HG03521 (cell line): ENCODE measurements around the gene SLC12A7.
"Not testable (repeated sequence)": the region's sequence is repeated elsewhere in the genome, so short reads cannot be mapped to it uniquely, and the experiment has no call there.

ENCODE experiments used
- ATAC-seq: cut with Tn5 transposase; IDR thresholded peaks from one replicate; pipeline ENCODE4 v1.9.1; 2021; ENCODE audit warnings: mild to moderate bottlenecking, moderate library complexity; ENCODE audit not compliant: unreplicated experiment

SLC12A7 gene

DNA sequence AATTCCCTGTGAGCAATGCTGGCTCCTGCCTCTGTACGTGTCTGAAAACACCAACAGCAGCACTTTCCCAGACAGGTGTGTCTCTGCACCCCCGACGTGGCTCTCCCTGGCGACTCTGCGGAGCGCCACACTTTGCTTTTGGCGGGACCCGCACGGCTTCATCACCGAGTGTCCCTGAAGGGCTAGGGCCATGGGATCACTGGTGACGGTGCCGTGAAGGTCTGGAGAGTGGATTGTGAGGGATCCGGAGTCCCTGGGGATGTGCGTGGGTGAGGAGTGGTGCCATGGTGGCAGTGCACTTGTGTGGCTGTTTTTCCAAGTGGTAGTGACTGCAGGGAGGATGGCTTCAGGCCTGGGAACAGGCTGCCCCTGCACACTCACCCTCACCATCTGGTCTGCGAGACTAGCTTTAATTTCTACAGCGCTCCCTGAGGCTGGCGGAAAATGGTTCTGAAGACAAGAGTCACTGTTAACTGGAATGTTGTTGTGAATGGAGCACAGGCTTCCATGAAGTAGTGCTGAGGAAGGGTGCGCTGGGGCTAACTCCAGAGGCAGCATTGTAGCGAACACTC lies 100.0 kb downstream of the SLC12A7 start:
- ATAC-seq: no peak

DNA sequence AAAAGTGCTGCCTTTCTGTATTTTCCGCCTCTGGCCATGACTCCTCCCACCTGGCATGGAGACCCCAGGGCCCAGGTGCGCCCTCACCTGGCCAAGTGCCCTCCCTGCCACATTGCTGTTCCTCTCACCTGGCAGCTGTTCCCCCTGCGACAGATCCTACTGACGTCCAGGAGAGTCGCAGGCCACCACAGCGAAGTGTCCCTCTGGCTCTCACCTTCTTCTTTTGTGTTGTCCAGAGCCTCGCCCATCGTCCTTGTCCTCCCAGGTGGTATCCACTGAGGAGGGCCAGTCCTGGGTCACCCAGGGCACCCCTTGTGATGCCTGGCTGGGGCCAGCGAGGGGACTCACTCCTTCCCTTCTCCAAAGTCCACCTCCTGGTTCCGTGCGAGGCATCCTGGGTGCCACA lies 100.6 kb downstream of the SLC12A7 start:
- ATAC-seq: no peak

DNA sequence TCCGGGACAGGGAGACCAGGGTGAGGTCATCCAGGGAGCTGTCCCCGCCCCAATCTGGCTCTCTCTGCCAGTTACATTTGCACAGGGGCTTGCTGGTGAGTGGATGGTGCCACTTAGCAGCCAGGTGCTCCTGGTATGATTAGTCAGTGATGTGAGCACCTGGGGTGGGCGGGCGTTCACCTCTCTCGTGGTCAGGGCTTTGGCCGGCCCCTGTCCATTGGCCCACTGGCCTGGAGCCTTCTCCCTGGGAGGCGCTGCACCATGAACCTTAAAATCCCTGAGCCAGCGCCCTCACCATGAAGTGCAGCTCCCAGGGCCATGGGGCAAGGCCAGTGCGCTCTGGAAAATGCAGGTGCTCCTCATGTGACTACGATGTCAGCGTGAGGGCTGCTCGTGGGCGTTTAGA lies 101.2 kb downstream of the SLC12A7 start:
- no peak for ATAC-seq

DNA sequence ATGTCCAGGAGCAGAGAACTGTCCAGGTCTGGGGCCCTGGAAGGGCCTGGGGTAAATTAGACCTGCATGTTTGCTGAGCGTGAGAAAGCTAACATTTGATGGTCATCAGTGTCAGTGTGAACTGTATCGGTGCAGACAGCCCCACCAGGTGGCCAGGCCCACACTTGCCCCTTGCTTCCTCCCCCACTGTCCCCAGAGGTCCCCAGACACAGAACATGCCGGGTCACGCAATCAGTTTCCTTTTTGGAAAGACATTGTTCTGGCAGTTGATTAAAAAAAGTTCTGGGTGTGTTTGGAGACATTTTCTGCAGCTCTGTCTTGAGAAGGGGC lies 101.7 kb downstream of the SLC12A7 start:
- ATAC-seq: no peak

DNA sequence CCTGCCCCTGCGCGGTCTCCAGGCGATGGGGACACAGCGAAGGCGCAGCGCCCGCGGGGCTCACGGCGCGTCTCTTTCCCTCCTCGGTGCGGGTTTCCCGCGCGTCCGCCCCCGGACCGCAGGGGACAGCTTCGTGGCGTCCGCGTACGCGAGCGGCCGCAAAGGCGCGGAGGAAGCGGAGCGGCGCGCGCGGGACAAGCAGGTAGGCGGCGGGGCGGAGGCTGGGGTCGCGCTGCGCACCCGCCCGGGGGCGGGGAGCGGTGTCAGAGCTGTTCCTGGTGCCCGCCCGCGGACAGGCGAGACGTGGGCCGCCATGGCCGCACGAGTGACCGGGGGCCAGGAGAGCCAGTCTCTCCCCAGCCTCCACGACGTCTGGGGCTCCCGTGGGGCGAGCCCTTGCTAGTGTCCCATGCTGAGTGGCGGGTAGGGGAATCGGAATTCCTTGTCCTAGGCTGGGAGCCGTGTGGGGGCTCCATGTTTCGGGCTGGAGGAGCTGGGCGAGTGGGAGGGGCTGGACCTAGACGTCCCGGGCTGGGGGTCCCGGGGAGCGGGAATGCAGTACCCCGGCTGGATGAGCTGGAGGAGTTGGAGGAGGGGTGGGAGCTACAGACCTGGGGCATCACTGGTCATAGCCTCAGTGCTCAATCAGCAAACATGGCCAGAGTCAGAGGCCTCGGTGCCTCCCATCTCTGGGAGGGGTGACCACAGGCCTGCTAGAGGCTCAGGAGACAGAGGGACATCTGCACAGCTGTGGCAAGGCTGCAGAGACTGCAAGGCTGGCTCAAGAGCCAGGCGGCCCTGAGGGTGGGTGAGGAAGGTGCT lies 102.3 kb downstream of the SLC12A7 start:
- ATAC-seq: no peak

DNA sequence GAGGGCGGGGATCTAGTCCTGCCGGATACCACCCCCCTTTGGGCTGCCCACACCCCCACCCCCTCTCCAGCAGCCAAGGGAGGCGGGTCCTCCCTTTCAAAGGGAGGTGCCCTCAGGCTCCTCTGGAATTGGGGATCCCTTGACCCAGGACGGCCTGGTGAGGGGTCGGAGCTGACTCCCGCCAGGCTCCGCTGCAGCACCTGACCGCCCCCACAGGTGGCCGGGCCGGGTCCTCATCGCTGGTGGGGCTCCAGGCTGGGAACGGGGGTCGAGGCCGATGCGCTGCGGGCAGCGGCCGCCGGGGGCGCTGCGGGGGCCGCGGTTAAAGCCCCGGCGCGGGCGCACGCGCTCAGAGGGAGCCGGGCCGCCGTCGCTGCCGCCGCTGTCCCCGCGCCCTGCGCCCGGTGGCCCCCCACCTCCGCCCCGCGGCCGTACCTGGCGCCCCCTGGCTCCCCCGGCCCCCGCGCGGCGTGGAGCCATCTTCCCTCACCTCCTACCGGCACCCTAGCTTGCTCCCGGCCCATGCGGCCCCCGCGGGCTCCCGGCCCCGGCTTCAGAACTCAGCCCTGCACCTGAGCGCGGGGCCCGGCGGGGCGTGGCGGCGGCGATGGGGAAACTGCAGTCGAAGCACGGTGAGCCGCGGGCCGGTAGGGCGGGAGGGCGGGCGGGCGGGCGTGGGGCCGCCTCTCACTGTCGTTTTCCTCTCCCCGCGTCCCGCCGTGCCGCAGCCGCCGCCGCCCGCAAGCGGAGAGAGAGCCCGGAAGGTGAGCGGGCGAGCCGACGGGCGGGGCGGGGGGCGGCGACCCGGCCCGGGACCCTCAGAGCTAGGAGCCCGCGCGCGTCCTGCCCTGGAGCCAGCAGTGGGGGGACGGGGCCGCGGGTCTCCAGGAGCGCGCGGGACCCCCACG lies 103.2 kb downstream of the SLC12A7 start, which contains the start of gene NKD2:
TSS of gene NKD2 (plus strand) at position 352 of the 908 bp plus-strand sequence. CDS start at position 608, 256 bp downstream.
- ATAC-seq: no peak

DNA sequence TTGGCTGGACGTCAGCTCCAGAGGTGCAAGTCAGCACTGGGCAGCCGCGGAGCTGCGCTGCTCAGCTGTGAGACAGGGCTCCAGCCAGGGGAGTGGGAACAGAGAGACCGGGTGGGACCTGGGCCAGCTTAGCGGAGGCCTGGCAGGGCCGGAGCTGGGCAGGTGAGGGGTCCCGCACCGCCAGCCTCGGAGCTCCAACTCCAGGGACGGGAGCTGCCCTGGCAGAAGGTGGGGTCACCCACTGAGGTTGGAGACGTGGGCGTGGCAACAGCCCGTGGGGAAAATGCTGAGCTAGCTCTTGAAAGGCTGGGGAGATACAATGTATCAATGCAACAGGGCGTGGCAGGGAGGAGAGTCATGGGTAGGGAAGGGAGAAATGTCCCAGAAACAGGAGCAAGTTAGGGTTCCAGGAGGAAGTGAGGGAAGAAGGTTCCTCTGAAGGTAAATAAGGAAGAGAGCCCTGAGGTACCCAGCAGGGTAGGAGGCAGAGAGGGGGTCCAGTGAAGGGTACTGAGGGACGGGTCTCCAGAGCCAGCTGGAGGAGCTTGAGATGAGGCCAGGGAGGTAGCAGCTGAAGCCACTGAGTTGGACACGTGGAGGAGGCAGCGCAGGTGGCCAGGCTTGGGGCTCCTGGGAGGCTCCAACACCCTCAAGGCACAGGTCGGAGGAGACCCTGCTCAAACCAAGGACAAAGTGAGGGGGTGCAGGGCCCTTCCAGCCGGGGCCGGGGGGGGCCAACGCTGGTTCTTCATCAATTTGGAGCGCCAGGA lies 104.0 kb downstream of the SLC12A7 start:
- no peak for ATAC-seq

DNA sequence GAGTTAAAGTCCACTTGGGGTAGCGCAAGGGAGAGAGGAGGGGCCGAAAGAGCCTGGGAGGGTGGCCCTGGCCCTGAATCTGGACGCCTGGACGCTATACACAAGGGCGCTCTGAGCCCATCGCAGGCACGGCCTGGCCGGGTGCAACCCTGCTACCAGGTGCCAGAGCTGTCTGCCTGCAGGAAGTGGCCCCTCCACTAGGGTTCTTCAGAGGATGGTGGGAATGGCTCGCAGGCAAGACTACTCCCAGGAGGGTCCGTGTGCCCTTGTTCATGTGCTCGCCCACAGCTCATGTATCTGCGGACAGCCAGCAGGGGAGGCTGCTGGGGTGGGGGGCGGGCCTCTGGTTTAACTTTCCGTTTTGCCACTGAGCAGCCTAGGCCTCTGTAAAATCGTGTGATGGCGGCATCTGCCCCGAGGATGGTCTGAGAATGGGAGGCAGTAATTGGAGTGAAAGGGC lies 104.6 kb downstream of the SLC12A7 start:
- no peak for ATAC-seq

DNA sequence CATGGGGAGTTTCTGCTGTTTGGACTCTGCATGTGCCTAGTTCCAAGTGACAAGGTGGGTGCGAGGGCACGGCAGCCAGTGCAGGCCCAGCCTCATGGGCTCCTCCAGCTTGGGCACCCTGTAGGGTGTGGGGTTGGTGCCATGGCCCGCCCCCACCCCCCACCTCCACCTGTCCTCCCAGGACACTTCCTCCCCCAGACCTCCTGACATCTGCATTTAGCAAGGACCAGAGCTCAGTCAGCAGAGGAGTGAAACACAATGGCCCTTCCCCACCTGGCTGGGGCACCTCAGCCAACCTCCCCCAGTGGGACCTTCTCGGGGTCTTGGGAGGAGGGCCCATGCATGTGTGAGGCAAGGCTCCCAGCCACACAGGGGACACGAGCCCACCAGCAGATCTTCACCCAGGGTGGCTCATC lies 105.2 kb downstream of the SLC12A7 start:
- ATAC-seq: no peak

DNA sequence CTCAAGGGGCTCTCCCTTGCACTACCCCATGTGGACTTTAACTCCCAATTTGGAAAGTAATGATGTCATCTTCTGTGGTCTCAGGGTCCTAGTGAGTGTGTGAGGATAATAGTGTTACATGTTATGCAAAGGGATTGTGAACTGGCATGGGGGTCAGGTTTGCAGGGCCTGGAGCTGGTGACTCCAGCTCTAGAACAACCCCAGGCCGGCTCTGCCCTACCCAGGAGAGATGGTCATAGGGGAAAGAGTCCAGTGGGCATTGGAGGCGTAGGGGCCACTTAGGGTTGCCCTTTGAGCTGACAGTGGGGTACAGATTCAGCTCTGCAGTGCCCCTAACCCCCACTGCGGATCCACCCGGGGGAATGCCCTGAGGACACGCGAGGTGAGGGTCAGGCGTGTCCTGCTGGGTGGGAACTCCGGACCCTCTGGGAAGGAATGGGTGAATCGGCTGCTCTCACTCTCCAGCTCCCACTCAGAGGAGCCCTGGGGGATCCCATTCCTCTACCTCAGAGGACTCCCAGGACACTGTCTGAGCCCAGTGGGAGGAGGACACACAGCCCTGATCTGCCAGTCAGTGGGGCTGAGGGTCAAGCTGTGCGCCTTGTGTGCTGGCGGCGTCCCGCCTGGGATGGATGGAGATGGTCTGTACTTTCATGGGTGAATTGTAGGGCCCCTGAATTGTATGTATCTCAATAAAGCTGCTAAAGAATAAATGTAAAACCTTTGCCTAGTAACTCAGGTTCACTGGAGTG lies 105.8 kb downstream of the SLC12A7 start:
- no peak for ATAC-seq

DNA sequence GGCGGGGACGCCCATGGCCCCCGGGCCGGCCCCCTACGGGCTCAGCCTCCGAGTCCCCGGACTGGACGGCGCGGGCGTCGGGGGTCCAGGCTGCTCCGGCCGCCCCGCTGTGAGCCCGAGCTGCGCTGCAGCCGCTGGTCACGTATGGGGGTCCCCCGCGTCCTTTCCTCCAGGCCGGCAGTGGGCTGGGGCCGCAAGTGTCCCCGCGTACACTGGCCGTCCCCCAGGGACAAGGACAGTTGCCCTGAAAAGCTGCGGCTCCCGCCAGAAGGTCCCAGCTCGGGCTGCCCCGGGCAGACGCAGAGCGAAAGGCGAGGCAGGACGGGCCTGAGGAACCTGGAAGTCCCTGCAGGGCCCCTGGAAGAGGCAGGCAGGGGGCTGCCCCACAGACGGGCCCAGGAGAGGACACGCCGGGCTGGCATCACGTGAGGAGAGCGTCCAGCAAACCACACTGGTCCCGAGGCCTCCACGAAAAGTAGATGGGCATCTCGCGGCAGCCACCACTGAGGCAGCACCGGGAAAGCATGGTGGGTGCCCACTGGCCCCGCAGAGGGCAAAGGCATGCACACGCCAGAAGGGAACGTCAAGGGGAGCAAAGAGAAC lies 106.5 kb downstream of the SLC12A7 start:
- no peak for ATAC-seq

DNA sequence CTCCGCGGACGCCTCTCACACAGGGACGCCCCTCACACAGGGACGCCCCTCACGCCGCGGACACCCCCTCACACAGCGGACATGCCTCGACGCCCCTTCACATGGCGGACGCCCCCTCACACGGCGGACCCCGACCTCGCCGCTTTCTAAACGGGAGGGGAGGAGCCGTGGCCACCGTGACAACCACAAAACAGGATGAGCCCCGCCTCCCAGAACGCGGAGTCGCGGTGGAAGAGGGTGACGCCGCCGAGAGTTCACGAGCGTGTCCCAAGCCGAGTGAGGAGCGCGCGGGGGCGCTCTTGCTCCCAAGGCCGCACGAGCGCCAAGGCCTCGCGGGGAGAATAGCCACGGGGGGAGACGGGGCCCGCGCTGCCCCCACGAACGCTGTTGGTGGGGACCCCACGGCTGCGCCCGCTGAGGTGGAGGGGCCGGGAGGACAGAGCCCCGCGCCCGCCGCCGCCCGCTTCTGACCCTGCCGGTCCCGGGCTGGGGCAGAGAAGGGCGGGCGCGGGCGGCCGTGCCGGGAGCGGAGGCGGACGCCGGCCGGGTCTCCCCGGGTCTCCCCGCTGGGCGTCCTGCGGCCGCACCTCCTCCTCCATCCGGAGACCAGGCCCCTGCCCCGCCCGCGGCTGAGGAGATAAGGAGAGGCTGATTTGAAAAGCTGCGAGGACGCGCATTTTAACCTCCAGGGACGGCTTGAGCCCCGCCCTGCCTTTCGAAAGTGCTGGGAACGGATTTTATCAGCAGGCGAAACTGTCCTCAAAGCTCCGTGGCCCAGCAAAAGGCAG lies 107.2 kb downstream of the SLC12A7 start:
- no peak for ATAC-seq

DNA sequence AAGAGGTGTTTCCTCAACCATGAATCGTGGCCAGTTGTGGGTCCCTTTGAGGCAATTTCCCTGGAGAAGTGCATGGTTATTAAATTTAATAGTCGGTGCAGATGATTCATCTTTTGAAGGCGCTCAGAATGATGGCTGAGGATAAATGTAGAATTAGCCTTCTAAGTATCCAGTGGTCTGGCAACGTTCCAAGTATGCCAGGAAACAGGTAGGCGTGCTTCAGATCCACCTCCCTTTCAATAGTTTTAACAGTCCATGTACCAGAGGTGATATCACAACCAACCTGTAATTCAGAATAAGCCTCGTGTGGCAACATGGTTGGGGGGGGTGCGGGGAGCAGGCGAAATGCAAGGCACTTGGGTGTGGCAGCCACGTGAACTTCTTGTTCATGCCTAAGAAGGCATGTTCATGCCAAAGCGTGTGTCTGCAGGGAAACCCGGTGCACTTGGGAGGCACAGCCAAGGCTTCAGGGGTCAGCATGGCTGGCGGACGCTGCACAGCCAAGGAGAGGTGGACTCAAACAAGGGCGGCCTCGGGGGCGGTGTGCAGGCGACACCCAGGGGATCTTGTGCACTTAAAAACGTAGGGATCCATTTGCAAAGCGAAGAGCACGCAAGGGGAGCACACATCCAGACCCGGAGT lies 108.4 kb downstream of the SLC12A7 start:
- no peak for ATAC-seq

DNA sequence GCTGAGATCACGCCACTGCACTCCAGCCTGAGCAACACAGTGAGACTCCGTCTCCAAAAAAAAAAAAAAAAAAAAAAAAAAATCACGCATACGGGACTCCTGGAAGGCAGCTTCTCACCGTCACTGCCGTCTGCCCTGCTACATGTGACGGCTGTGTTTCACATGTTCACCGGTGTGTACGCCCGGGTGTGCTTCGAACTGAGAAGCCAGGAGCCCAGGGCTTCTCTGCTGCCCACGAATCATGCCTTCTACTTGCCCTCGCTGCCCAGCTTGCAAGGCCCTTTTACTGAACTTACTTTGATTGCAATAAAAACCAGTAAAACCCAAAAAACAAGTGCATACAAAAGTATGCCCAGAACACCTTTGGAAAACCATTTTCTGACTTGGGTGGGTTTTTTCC lies 109.0 kb downstream of the SLC12A7 start:
- no peak for ATAC-seq

DNA sequence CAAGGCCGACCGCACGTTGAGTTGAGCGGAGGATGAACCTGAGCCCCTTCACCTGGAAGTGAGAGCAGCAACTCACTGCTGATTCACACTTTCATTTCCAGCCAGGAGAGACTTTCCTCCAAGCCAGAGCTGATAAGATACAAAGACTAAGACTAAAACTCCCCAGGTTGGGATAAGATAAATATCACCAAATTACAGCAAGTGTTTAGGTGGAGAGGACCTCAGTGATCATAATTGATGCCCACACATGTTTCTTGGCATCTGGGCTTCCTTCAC lies 109.7 kb downstream of the SLC12A7 start:
- no peak for ATAC-seq

DNA sequence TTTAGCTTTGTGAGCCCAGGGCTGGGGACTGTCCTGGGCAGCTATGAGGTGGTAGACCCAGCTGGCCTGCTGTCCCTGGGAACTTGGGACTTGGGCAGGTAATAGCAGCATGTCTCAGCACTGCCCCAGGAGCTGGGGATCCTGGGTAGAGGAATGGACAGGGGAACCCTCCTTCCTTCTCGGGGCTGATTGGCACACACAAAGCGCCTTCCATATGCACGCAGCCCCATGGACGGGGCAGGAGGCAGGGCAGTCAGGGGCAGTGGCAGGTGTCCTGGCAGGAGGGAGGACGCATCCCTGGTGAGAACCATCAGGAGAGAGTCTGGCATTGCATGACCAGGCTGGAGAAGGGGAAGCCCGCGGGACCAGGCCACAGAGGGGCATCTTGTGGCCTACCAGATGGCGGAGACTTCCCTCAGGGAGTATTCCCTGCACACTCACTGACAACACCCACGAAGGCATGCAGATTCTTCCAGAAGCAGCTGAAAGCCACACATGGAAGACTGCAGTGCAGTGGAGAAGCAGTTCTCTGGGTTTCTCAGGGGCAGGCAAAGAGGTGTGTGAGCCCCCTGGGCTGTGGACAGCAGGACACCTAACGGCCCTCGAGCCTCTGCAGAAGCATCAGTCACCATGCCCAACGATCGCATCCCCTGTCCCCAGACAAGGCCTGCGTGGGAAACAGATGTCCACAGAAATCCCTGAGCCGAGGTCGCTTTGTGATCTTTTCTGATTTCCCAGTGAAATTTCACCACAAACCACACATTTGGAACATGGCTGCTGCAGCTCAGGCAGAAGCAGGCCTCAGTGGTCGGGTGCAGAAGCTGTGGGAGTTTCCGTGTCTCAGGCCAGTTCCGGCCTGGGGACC lies 110.2 kb downstream of the SLC12A7 start:
- no peak for ATAC-seq

DNA sequence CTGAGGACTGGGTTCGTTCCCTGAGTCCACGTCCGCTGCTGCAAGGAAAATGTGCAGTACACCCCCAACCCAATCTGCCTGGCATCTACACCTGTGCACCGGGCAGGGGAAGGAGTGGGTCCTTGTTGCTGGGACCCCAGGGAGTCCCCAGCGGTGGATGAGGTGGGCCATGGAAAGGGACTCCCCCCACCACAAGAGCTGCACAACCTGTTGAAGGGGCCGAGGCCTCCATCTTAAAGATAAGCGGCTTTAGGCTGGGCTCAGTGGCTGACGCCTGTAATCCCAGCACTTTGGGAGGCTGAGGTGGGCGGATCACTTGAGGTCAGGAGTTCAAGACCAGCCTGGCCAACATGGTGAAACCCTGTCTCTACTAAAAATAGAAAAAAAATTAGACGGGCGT lies 111.0 kb downstream of the SLC12A7 start:
- not testable (repeated sequence) for ATAC-seq
